NK-92 (cell line): ENCODE data around the gene HCRTR1.

ENCODE experiments used
- DNase-seq: peaks from one replicate; lab custom pipeline; 2025; ENCODE audit not compliant: unreplicated experiment; lab: John Stamatoyannopoulos, UW

The HCRTR1 gene

DNA sequence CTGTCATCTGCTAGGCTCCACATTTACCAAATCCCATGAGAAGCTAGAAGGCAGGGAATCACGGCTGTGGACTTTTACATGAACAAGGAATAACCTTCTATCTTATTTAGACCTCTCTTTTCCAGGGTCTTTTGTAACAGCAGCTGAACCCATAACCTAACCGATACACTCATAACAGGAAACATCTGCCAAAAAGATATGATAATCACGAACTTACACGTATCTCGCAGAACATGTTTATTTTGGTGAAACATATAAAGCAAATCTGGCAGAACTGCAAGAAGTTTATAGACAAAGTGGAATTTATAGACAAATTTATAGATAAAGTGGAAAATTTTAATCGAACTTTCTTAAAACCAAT lies 20.8 kb upstream of the HCRTR1 start:
- DNase-seq: no peak

DNA sequence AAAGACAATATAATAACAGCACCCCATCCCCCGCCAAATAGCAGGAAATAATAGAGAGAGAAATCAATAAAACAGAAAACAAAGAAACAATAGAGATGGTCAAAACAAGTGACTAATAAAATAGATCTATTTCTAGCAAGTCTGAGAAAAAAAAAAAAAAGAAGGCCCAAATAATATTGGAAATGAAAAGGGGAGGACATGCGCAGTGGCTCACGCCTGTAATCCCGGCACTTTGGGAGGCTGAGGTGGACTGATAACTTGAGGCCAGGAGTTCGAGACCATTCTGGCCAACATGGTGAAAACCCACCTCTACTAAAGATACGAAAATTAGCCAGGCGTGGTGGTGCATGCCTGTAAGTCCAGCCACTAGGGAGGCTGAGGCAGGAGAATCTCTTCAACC lies 18.5 kb upstream of the HCRTR1 start:
- DNase-seq: no peak

DNA sequence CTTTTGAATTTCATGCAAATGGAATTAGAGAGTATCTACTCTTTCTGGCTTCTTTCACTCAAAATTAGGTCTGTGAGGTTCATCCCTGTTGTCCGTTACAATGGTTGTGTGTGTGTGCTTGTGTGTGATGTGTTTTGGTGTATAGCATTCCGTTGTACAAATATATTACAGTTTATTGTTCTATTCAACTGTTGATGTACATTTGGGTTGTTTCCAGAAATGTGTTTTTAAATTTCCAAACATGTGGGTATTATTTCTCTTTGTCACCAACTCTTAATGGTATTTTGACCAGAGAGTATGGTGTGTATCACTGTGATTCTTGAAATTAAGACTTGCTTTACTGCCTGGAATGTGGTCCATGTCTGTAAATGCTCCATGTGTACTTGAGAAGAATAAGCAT lies 16.8 kb upstream of the HCRTR1 start:
- no peak for DNase-seq

DNA sequence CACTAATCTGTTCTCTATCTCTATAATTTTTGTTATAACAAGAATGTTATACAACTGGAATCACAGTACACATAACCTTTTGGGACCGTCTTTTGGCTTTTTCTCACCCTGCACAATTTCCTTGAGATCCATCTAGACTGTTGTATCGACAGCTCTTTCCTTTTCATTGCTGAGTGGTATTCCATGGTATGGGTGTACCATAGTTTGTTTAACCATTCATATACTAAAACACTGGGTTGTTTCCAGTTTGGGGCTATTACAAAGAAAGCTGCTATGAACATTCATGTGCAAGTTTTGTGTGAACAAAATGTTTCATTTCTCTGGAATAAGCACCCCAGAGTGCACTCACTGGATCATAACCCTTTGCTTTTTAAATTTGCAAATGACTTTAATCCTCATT lies 15.4 kb upstream of the HCRTR1 start:
- no peak for DNase-seq

DNA sequence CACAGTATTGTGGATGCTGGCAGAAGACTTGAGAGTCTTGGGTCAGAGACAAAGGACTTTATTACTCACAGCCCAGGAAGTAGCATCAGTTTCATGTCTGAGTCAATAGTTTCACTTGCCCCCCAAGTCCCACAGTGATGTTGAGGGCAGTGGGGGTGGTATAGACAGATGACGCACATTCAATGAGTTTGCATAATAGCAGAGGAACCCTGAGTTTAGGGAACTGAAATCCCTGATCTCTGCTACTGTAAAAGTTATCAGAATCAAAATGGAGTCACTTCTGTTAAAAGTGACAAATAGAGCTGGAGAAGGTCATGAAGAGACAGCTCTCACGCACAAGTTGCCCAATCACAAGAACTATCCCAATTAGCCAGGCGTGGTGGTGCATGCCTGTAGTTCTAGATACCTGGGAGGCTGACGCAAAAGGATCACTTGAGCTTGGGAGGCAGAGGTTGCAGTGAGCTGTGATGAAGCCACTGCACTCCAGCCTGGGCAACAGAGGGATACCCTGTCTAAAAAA lies 11.5 kb upstream of the HCRTR1 start:
- no peak for DNase-seq

DNA sequence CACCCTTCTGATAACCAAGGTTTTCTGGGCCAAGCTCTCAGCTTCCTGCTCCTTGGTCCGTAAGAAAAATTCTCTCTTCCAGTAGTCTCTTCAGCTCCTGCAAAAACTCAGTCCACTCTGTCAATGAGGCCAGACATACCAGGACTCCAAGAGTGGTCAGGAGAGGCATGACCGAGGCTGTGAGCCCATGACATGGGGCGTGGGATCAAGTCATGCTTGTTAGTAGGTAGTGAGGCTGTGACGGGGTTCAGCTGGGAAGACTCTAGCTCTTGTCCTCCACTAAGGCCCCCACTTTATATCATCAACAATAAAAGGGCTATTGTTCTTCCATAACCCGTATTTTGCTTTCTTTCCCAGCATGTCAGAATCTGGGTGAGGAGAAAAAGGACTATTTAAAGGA lies 10.1 kb upstream of the HCRTR1 start:
- DNase-seq: no peak

DNA sequence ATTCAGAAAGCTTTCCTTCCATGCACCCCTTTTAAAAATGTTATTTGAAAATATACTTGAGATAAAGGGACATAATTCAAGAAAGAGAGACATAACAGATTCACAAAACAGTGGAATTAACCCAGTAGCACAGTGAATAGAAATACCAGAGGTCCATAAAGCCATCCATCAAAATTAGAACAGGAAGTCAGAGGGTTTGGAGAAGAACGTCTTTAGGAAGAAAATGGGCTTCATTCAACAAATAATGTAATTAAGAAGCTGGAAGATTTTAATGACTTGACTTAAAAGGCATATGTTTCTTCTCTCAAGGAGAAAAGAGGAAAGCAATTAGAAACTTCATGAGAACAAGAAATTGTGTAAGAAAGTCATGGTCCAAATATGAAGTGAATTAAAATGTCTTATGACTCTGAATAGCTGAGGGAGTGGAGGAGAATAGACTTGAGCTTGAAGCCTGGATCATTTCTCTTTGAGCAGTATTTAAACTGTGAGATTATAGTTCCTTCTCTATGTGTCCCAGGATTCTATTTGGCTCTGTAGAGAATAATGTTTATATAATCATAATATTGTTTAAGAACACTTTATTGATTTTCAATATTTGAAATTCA lies 7.9 kb upstream of the HCRTR1 start:
- no peak for DNase-seq

DNA sequence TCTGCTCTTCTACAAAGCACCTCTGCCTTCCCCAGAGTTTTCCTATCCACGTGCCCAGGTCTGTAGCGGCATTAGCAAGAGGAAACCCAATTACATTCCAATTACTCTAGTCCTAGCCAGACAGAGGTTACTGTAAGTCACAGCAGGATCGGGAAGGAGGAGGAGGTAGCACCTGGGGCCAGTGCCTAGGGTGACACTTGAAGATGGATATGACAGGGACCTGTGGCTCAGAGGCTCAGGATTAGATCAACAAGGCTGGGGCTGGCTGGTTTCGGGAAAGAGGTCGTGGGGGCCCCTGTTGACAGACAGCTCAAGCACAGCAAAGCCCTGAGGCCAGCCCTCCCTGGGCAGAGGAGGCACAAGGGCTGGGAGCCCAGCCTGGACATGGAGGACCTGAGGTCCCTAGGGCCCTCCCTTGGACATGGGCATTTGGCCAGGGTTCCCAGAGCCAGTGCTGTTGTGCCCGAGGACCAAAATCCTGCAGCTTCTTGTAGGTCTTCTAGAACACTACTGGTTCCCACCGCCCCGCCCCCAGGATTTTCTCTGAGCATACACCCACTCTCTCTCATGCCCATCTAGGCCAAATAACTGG lies 3.0 kb upstream of the HCRTR1 start:
- DNase-seq: no peak

DNA sequence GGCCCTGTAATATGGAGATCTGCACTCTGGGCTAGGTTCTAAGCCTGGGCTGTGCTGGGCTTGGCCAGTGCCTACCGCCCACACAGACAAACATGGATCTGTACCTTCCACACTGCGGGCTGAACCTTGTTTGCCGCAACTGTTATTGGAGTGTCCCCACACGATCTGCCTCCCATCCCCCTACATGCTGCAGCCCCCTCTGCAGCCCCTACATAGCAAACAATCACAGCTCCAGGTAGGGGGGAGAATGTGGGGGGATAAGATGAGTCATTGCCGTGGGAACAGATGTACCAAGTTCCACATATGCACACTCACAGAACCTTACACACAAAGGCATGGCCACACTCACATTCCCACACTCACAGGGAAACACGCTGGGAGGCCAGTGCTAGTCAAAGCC lies 2.1 kb upstream of the HCRTR1 start:
- no peak for DNase-seq

DNA sequence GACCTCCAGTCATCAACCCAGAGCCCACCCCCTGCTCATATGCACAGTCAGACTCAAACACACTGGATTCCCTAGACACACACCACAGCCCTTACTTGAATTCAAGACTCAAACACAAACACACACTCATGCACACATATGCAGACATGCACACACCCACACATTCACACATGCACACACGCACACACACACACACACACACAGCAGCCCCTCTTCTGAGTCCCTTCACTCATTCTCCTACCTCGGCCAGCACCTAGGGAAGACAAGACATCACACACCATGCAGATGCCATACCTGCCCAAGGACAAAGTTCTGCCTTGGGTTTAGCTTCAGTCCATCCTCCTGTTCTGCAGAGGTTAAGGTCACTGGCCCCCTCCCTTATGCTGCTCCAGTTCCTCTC lies 1.6 kb upstream of the HCRTR1 start:
- DNase-seq: no peak

DNA sequence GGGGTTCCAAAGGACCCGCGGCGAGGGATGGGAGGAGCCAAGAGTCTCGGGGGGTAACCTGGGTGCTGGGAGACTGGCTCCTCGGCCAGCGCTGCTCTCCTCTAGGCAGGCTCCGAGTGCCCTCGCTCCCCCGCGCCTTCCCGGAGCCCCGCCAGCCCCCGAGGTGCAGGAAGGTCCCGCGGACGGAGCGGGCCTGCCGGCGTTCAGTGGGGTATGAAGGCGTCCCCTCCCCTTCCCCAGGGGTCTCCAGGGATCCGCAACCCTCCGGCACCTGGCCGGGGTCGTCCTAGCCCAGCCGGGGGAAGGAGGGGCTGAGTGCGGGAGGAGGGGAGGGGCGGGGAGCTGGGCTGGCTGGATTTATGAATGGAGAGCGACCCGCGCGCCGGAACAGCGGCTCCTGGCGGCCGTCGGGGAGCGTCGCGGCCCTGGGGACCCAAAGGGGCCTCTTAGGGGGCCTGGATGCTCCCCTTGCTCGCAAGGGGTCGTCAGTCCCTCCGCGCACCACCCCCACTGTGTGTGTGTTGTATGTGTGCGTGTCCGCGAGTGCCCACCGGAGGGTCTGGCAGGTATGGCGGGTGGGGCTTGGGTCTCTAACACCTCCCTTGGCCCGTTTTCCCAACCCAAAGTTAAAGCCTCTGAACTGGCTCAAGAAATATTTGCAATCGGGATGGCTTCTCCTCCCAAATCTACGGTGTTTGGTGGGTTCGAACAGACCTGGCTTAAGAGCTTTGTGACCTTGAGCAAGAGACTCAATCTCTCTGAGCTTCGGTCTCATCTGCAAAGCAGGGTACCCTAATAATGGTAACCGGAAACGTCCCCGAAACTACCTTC lies 642 bp downstream of the HCRTR1 start:
- no peak for DNase-seq

DNA sequence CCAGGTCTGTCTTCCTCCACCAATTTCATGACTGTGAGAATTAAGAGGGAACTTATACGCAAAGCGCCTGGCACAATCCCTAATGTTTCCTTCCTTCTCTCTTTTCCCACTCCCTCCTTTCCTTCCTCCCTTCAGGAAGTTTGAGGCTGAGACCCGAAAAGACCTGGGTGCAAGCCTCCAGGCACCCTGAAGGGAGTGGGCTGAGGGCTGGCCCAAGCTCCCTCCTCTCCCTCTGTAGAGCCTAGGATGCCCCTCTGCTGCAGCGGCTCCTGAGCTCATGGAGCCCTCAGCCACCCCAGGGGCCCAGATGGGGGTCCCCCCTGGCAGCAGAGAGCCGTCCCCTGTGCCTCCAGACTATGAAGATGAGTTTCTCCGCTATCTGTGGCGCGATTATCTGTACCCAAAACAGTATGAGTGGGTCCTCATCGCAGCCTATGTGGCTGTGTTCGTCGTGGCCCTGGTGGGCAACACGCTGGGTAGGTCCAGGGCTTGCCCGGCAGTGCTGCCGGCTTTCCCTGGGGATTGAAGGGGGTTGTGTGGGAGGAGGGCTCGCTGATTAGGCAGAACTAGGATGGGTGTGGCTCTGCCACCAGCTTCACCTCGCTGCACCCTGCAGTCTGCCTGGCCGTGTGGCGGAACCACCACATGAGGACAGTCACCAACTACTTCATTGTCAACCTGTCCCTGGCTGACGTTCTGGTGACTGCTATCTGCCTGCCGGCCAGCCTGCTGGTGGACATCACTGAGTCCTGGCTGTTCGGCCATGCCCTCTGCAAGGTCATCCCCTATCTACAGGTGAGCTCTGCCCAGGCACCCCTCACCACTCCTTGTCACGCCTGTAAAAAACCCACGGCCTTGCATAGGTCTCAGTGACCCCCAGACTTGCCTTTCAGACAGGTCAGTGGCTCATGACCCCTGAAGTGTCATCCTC lies 1.7 kb downstream of the HCRTR1 start:
- DNase-seq: no peak

DNA sequence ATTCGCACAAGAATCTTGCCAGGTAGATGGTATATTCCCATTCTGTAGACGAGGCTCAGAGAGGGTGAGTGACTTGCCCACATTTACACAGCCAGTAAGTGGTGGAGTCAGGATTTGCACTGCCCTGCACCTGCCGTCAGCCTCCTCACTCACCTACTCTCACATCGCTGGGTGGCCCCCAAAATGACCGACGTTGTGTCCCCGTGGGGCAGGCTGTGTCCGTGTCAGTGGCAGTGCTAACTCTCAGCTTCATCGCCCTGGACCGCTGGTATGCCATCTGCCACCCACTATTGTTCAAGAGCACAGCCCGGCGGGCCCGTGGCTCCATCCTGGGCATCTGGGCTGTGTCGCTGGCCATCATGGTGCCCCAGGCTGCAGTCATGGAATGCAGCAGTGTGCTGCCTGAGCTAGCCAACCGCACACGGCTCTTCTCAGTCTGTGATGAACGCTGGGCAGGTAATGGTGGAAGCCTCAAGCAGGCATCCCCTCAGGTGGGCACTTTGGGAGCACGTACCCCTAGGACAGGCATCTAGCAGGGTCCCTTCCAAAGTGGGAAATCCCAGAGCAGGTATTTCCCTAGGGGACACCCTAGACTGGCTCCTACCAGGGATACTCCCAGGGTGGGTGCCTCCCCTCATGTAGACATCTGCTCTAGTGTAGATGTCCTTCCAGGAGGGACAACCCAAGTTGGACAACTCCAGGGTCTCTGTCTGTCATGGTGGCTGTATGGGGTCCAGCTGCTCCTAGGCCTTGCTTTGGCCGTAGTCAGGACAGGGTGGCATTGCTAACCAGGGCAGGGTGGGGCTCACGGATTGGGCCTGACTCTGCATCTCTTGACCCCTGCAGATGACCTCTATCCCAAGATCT lies 3.4 kb downstream of the HCRTR1 start:
- DNase-seq: no peak

DNA sequence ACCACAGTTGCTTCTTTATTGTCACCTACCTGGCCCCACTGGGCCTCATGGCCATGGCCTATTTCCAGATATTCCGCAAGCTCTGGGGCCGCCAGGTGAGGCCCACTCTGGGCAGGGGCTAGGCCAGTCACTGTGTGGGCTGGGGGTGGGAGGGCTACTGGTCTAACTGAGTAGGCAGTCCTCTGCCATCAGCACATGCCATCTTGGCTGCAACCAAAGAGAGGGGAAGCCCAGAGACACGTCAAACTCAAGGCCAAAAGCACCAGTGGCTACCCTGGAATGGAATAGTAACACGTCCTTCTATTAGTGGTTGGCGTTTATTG lies 4.0 kb downstream of the HCRTR1 start:
- no peak for DNase-seq

DNA sequence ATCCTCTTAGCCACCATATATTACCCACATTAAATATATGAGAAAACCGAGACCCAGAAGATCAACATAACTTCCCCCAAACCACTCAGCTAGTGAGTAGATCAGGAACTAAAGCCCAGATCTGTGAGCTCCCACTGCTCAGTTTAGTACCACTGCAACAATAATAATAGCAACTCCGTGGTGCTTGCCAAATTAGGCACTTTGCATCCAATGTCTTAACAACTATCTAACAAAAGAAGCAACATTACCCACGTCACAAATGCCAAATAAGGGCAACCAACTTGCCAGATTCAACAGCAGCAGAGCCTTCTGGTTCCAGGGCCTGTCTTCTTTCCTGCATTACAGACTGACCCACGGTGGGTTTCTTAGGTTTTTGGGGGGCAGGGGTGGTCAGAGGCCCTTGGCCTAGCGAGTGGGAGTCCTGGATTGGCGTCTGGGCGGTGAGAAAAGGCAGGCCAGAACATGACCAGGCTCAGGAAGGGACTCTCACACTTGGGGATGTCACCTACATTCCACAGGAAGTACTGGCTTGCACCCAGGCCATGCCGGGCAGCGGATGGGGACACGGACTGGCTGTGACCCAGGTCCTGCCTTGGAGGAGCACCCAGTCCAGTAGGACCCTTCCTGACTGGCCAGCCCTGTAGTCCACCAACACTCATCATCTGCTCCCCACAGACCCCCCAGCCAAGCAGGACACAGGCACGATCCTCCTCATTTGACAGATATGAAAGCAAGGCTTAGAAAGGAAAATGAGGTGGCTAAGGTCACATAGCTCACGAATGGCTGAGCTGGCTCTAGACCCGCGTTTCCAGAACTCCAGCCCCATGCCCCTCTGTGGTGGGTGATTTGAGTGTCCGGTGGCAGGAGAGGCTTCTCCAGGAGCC lies 4.6 kb downstream of the HCRTR1 start:
- DNase-seq: no peak

DNA sequence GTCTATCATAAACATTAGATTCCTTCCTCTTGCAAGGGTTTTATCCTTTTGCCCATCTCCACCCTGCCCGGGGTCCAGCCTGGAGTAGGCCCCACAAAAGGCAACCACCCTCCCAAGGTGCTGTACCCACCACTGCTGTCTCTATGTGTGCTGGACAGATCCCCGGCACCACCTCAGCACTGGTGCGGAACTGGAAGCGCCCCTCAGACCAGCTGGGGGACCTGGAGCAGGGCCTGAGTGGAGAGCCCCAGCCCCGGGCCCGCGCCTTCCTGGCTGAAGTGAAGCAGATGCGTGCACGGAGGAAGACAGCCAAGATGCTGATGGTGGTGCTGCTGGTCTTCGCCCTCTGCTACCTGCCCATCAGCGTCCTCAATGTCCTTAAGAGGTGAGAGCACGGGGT lies 5.9 kb downstream of the HCRTR1 start:
- DNase-seq: no peak

DNA sequence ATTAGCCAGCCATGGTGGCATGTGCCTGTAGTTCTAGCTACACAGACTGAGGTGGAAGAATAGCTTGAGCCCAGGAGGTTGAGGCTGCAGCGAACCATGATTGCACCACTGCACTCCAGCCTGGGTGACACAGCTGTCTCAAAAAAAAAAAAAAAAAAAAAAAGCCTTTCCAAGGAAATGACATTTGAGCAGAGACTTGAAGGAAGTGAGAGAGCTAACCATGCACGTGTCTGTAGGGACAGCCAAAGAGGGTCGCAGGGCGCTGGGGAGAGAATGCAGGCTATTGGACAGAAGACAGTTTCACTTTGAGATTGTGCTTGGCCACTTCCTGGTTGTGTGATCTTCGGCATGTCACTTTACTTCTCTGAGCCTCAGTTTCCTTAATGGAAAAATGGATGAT lies 6.8 kb downstream of the HCRTR1 start:
- DNase-seq: no peak

DNA sequence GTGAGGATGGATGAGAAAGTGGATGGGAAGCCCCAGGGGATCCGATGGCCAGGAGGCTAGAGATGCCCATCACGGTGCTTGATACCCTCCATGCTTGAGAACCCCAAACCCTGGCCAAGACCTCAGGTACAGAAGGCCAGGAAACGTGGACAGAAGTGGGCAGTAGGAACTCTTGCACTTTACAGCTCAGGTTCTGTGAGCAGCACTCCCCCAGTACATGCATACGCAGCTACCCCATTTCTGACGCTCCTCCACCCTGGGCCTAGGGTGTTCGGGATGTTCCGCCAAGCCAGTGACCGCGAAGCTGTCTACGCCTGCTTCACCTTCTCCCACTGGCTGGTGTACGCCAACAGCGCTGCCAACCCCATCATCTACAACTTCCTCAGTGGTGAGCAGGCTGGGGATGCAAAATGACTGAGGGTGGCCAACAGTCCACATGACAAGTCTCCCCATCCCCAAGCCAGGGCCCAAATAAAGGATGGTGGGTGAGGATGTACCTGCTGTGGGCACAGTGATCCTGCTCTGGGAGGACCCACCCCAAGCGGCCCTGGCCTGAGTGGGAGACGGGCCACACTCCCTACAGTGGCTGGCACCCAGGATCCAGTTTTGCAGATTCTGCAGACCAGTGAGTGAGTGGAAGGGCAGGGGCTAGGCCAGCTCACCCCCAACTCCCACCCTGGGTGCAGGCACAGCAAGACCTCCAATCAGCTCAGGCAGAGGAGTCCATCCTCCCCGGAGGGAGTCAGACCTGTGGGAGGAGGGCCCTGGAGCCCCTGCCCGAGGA lies 7.4 kb downstream of the HCRTR1 start:
- no peak for DNase-seq
